ENCODE measurements around the gene LRP1B. TPM values are rescaled to one million over a fixed set of nuclear protein-coding genes. Genes with fewer than 3 reads are reported as not detected.

Gene LRP1B
- total and polyA plus RNA-seq, 2 donors (not counting 1 experiment from before 2014, with no cell fraction given), result not detected

- Histone ChIP-seq H3K4me2 (replicated peaks; ENCODE audit: low read depth, low read length, poor library complexity, severe bottlenecking) (no peak overlapping the region), H2AFZ (ENCODE audit: insufficient read depth, low read depth, low read length, poor library complexity, severe bottlenecking) (no peak overlapping the region), H3K4me3 (ENCODE audit: control extremely low read depth in 1 of 5, extremely low read depth in 1 of 5, insufficient read depth in 1 of 5, low read depth in 2 of 5, low read length in 4 of 5) (no peak overlapping the region), H3K27ac (ENCODE audit: low read length in 2 of 2) (no peak overlapping the region), H3K4me1 (ENCODE audit: control insufficient read depth in 2 of 2, insufficient read depth in 2 of 2, low read length in 2 of 2) (no peaks in the 10 kb centered on the region), H3K36me3 (replicated peaks in 1 of 2; ENCODE audit: control extremely low read depth in 1 of 2, control insufficient read depth in 1 of 2, extremely low read depth in 1 of 2, insufficient read depth in 2 of 2, low read length in 1 of 2) (no peaks in the 10 kb centered on the region), H3K27me3 (replicated peaks in 1 of 4; ENCODE audit: control extremely low read depth in 1 of 4, control insufficient read depth in 3 of 4, insufficient read depth in 4 of 4, low read length in 3 of 4) (no peaks in the 10 kb centered on the region), H3K9ac (ENCODE audit: low read length) (no peak overlapping the region), H3K79me2 (ENCODE audit: control insufficient read depth, insufficient read depth, low read length) (no peaks in the 10 kb centered on the region), H3K9me3 (ENCODE audit: control extremely low read depth in 1 of 3, control insufficient read depth in 2 of 3, insufficient read depth in 1 of 3, low read length in 2 of 3) (no peaks in the 10 kb centered on the region), H4K20me1 (ENCODE audit: control insufficient read depth, insufficient read depth, low read length, poor library complexity, severe bottlenecking) (no peaks in the 10 kb centered on the region)
- ATAC-seq (ENCODE audit: low read depth) (no peak), DNase-seq (no peak)
- WGBS (ENCODE audit: insufficient coverage), result no CpG with 5 or more reads among the region's 2 CpGs
- TF ChIP-seq, protein P1, sequence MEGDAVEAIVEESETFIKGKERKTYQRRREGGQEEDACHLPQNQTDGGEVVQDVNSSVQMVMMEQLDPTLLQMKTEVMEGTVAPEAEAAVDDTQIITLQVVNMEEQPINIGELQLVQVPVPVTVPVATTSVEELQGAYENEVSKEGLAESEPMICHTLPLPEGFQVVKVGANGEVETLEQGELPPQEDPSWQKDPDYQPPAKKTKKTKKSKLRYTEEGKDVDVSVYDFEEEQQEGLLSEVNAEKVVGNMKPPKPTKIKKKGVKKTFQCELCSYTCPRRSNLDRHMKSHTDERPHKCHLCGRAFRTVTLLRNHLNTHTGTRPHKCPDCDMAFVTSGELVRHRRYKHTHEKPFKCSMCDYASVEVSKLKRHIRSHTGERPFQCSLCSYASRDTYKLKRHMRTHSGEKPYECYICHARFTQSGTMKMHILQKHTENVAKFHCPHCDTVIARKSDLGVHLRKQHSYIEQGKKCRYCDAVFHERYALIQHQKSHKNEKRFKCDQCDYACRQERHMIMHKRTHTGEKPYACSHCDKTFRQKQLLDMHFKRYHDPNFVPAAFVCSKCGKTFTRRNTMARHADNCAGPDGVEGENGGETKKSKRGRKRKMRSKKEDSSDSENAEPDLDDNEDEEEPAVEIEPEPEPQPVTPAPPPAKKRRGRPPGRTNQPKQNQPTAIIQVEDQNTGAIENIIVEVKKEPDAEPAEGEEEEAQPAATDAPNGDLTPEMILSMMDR (IDR thresholded peaks at IDR 0.05), result no peak
- ChIA-PET CTCF (no interaction called here), POLR2A (no interaction called here)
- Mint-ChIP-seq H3K4me3 (no peak overlapping the region), H3K27me3 (no peaks in the 10 kb centered on the region), H3K27ac (no peak overlapping the region), H3K4me1 (no peaks in the 10 kb centered on the region), H3K9me3 (ENCODE audit: insufficient read depth) (no peaks in the 10 kb centered on the region)
- intact Hi-C loops (cut with micrococcal nuclease), result no loop called here
Observed at GRCh38 chr2:141932261-141932660, 198.6 kb downstream of the LRP1B start.

- ChIA-PET CTCF (no interaction called here), POLR2A (no interaction called here)
- no peaks in the 10 kb centered on the region for H3K4me1 ChIP-seq (ENCODE audit: control insufficient read depth in 2 of 2, insufficient read depth in 2 of 2, low read length in 2 of 2)
- H3K27ac ChIP-seq (ENCODE audit: low read length in 2 of 2), result no peak overlapping the region
- H3K4me2 ChIP-seq (replicated peaks; ENCODE audit: low read depth, low read length, poor library complexity, severe bottlenecking), result no peak overlapping the region
- ATAC-seq (ENCODE audit: low read depth) (no peak), DNase-seq (no peak)
- H3K4me3 ChIP-seq (ENCODE audit: control extremely low read depth in 1 of 5, extremely low read depth in 1 of 5, insufficient read depth in 1 of 5, low read depth in 2 of 5, low read length in 4 of 5), result no peak overlapping the region
- TF ChIP-seq, protein P1 (IDR thresholded peaks at IDR 0.05), result no peak
- no peak for TF ChIP-seq EZH2 (IDR thresholded peaks at IDR 0.05; ENCODE audit: borderline replicate concordance, insufficient read depth, low read depth, low read length, poor library complexity, severe bottlenecking)
- Mint-ChIP-seq H3K9me3 (ENCODE audit: insufficient read depth) (no peaks in the 10 kb centered on the region), H3K4me1 (no peaks in the 10 kb centered on the region), H3K27me3 (no peaks in the 10 kb centered on the region), H3K27ac (no peak overlapping the region), H3K4me3 (no peak overlapping the region)
- no peak overlapping the region for H2AFZ ChIP-seq (ENCODE audit: insufficient read depth, low read depth, low read length, poor library complexity, severe bottlenecking)
- H3K9me3 ChIP-seq (ENCODE audit: control extremely low read depth in 1 of 3, control insufficient read depth in 2 of 3, insufficient read depth in 1 of 3, low read length in 2 of 3), result no peaks in the 10 kb centered on the region
- H3K27me3 ChIP-seq (replicated peaks in 1 of 4; ENCODE audit: control extremely low read depth in 1 of 4, control insufficient read depth in 3 of 4, insufficient read depth in 4 of 4, low read length in 3 of 4), result no peaks in the 10 kb centered on the region
- WGBS (ENCODE audit: insufficient coverage), result 80% methylated on average over 3 of the region's 3 CpGs
- no peak overlapping the region for H3K9ac ChIP-seq (ENCODE audit: low read length)
- H3K36me3 ChIP-seq (replicated peaks in 1 of 2; ENCODE audit: control extremely low read depth in 1 of 2, control insufficient read depth in 1 of 2, extremely low read depth in 1 of 2, insufficient read depth in 2 of 2, low read length in 1 of 2), result no peaks in the 10 kb centered on the region
- H4K20me1 ChIP-seq (ENCODE audit: control insufficient read depth, insufficient read depth, low read length, poor library complexity, severe bottlenecking), result no peaks in the 10 kb centered on the region
- intact Hi-C loops (cut with micrococcal nuclease), result no loop called here
- H3K79me2 ChIP-seq (ENCODE audit: control insufficient read depth, insufficient read depth, low read length), result no peaks in the 10 kb centered on the region
Observed at GRCh38 chr2:141931797-141932196, 199.0 kb downstream of the LRP1B start.
